Suprapubic skin (tissue), 3 donors: ENCODE measurements around the gene PNKP.

ENCODE experiments used
- EP300 ChIP-seq: sonication (generic); formaldehyde crosslinking; IDR thresholded peaks from one replicate; pipeline ENCODE4 v1.6.1; 2017; ENCODE audit warnings: antibody characterized with exemption
- TF ChIP-seq, protein P1 (sequence below), 2 donors: fragments of 200-600 bp in 1 of 2; fragments of 450-650 bp in 1 of 2; sonication (generic) in 1 of 2; IDR thresholded peaks; one replicate each; pipeline ENCODE4 v1.5.1; 2016 to 2019; ENCODE audit warnings: antibody characterized with exemption in 2 of 2, mild to moderate bottlenecking in 1 of 2, moderate library complexity in 1 of 2

DNA sequence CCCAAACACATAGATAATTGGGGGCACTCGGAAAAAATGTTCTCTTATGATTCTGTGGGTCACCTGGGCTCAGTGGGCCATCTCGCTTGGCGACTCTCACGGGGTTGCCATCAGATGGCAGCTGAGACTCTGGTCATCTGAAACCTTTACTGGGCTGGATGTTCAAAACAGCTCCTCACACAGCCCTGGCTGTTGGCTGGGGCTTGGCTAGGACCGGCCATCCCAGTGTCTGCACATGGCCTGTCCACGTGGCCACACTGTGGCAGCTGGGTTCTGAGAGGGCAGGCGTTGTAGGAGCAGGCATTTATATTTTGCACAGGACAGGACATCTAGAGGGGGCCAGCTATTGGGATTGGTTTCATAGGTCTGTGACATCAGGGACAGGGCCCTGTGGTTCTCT is 33.8 kb downstream of the PNKP start:
- TF ChIP-seq, protein P1, sequence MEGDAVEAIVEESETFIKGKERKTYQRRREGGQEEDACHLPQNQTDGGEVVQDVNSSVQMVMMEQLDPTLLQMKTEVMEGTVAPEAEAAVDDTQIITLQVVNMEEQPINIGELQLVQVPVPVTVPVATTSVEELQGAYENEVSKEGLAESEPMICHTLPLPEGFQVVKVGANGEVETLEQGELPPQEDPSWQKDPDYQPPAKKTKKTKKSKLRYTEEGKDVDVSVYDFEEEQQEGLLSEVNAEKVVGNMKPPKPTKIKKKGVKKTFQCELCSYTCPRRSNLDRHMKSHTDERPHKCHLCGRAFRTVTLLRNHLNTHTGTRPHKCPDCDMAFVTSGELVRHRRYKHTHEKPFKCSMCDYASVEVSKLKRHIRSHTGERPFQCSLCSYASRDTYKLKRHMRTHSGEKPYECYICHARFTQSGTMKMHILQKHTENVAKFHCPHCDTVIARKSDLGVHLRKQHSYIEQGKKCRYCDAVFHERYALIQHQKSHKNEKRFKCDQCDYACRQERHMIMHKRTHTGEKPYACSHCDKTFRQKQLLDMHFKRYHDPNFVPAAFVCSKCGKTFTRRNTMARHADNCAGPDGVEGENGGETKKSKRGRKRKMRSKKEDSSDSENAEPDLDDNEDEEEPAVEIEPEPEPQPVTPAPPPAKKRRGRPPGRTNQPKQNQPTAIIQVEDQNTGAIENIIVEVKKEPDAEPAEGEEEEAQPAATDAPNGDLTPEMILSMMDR (IDR thresholded peaks at IDR 0.05) = no peak
- no peak for TF ChIP-seq EP300
